Gastroesophageal sphincter (tissue), 4 donors: ENCODE measurements around the gene SMAD2. TPM values are rescaled to one million over a fixed set of nuclear protein-coding genes. Genes with fewer than 3 reads are reported as not detected.
A peak's percentile ranks its signal among the peaks of the same experiment; 100 is the strongest.

Source experiments
- ATAC-seq: fragments of 150-250 bp; one replicate; pipeline ENCODE4 v1.9.1; 2016; ENCODE audit warnings: mild to moderate bottlenecking, moderate library complexity
- H3K27ac ChIP-seq, 4 donors: fragments of 200-600 bp; sonication (generic) in 3 of 4; 1 replicate in 3 of 4; 2 replicates in 1 of 4; pipeline ENCODE4 v1.5.1; 2016 to 2019
- H3K27me3 ChIP-seq: fragments of 200-600 bp; sonication (generic); one replicate; pipeline ENCODE4 v1.5.1; 2019
- H3K36me3 ChIP-seq, 2 donors: fragments of 200-600 bp; sonication (generic); one replicate each; pipeline ENCODE4 v1.5.1; 2019; ENCODE audit warnings: control low read depth in 1 of 2
- H3K4me1 ChIP-seq, 3 donors: fragments of 200-600 bp; sonication (generic); 1 replicate in 2 of 3; 2 replicates in 1 of 3; pipeline ENCODE4 v1.5.1; 2016 to 2019; ENCODE audit warnings: control low read depth in 2 of 3
- H3K4me3 ChIP-seq, 2 donors: fragments of 200-600 bp; sonication (generic); one replicate each; pipeline ENCODE4 v1.5.1; 2019; ENCODE audit warnings: mild to moderate bottlenecking in 1 of 2, moderate library complexity in 1 of 2
- H3K9me3 ChIP-seq, 3 donors: fragments of 200-600 bp; sonication (generic); one replicate each; pipeline ENCODE4 v1.5.1; 2017 to 2019; ENCODE audit warnings: control low read depth in 2 of 3
- CTCF ChIP-seq, 4 experiments: fragments of 200-600 bp in 2 of 4; fragments of 450-650 bp in 2 of 4; sonication (generic) in 1 of 4; IDR thresholded peaks; one replicate each; pipeline ENCODE4 v1.5.1; 2017 to 2019; ENCODE audit warnings: antibody characterized with exemption in 4 of 4, mild to moderate bottlenecking in 2 of 4, moderate library complexity in 2 of 4
- EP300 ChIP-seq: sonication (generic); formaldehyde crosslinking; IDR thresholded peaks from one replicate; pipeline ENCODE4 v1.6.1; 2017; ENCODE audit warnings: antibody characterized with exemption, mild to moderate bottlenecking
- POLR2A ChIP-seq, 2 donors: fragments of 450-650 bp; IDR thresholded peaks; one replicate each; pipeline ENCODE4 v1.6.1; 2017; ENCODE audit warnings: antibody characterized with exemption in 2 of 2, mild to moderate bottlenecking in 2 of 2, moderate library complexity in 1 of 2
- POLR2AphosphoS5 ChIP-seq: sonication (generic); formaldehyde crosslinking; IDR thresholded peaks from one replicate; pipeline ENCODE4 v1.6.1; 2017; ENCODE audit warnings: antibody characterized with exemption
- WGBS, 2 donors: methylation state at CpG; one replicate each; pipeline ENCODE4 v1.1.5; 2018; ENCODE audit warnings: low coverage in 1 of 2; 5-methylcytosine and 5-hydroxymethylcytosine counted together
- total RNA-seq, 4 donors: library from RNA; depleted of rRNA; stranded (reverse); fragments of >200 nt; gene quantifications; one replicate each; pipeline ENCODE4 v1.1.0, GENCODE V29; 2016

The SMAD2 gene
- total RNA-seq, 4 donors from 2014 or later, result 76.5 to 143 (median 109) TPM

- 98 to 100% methylated on average over 2 to 5 of the region's 6 CpGs for WGBS, 2 donors
Observed at GRCh38 chr18:47872426-47872825, 58.0 kb downstream of the SMAD2 start.

DNA sequence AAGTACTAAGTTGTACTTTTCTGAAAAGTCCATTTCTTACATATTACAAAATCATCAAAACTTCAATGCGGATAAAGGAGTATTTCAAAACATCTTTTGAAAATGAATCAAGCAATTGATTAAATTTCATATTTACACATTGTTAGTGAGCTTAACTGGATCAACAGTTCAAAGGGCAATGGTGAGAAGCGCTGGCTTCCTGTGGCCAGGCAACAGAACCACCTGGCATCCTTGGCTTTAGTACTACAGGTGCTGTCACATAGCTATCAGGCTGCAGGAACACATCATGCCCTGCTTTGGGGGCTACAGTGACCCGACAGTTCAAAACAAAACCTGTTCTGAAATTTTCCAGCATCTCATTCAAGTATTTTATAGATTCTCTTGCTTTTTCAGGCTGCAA is 59.2 kb downstream of the SMAD2 start:
- Histone ChIP-seq H3K4me1 (peaks cover 4 to 47% (median 4%) of the 10 kb centered on the region in 3 donors), H3K4me3 (no peak overlapping the region), H3K9me3 (no peaks in the 10 kb centered on the region), H3K36me3 (peaks cover 0 to 12% of the 10 kb centered on the region in 2 donors), H3K27ac (peak overlapping the region in 1 of 4 donors; percentile 15), H3K27me3 (no peaks in the 10 kb centered on the region)
- 80 to 86% methylated on average over 2 to 3 of the region's 3 CpGs for WGBS, 2 donors
- ATAC-seq, result no peak
- no peak for TF ChIP-seq CTCF (IDR thresholded peaks at IDR 0.05)
- TF ChIP-seq POLR2A (IDR thresholded peaks at IDR 0.05), result no peak
- no peak for TF ChIP-seq EP300
- TF ChIP-seq POLR2AphosphoS5, result no peak

More at GRCh38 chr18:47872426-47872825, 58.0 kb downstream of the SMAD2 start:
- peaks cover 4 to 47% (median 4%) of the 10 kb centered on the region in 3 donors for H3K4me1 ChIP-seq
- TF ChIP-seq CTCF (IDR thresholded peaks at IDR 0.05) (no peak), POLR2AphosphoS5 (no peak), EP300 (no peak), POLR2A (IDR thresholded peaks at IDR 0.05) (no peak)
- no peak overlapping the region for H3K27ac ChIP-seq
- H3K9me3 ChIP-seq, result no peaks in the 10 kb centered on the region
- peaks cover 0 to 12% of the 10 kb centered on the region in 2 donors for H3K36me3 ChIP-seq
- H3K4me3 ChIP-seq, result no peak overlapping the region
- no peak for ATAC-seq
- H3K27me3 ChIP-seq, result no peaks in the 10 kb centered on the region

- Histone ChIP-seq H3K36me3 (peaks cover 0 to 12% of the 10 kb centered on the region in 2 donors), H3K4me3 (no peak overlapping the region), H3K27me3 (no peaks in the 10 kb centered on the region), H3K27ac (no peak overlapping the region), H3K4me1 (peaks cover 4 to 47% (median 4%) of the 10 kb centered on the region in 3 donors), H3K9me3 (no peaks in the 10 kb centered on the region)
- ATAC-seq, result no peak
- WGBS, 2 donors, result 75 to 76% methylated on average over 1 of the region's 1 CpG
- TF ChIP-seq EP300, result no peak
Observed at GRCh38 chr18:47870605-47871004, 59.9 kb downstream of the SMAD2 start.

GRCh38 chr18:47868744-47869143 is 61.7 kb downstream of the SMAD2 start:
- Histone ChIP-seq H3K36me3 (peaks cover 0 to 16% of the 10 kb centered on the region in 2 donors), H3K27ac (no peak overlapping the region), H3K9me3 (no peaks in the 10 kb centered on the region), H3K4me1 (peaks cover 4 to 42% (median 4%) of the 10 kb centered on the region in 3 donors), H3K27me3 (no peaks in the 10 kb centered on the region), H3K4me3 (no peak overlapping the region)
- WGBS, 2 donors, result 75% methylated on average over 3 of the region's 3 CpGs
- TF ChIP-seq POLR2A (IDR thresholded peaks at IDR 0.05) (no peak), POLR2AphosphoS5 (no peak), CTCF (IDR thresholded peaks at IDR 0.05) (no peak), EP300 (no peak)
- no peak for ATAC-seq

DNA sequence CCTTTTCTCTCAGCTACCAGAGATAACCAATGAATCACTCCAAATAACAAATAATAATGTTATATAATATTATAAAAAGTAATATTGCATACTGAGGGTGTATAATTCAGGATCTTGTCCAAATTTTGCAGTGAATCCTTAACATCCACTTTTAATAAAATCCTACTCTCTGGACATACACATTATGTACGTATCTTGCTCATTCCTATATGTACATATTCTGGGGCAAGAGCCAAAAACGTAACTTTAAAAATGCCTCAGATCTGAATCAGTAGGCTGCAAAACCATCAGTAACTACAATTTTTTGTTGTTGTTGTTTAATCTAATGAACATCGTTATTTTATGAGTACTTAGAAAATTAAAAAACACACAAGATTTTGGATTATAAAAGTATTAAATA is 65.3 kb downstream of the SMAD2 start:
- Histone ChIP-seq H3K36me3 (peaks cover 0 to 37% of the 10 kb centered on the region in 2 donors), H3K4me1 (peaks cover 0 to 11% (median 0%) of the 10 kb centered on the region in 3 donors), H3K27me3 (no peaks in the 10 kb centered on the region), H3K4me3 (no peak overlapping the region), H3K27ac (no peak overlapping the region), H3K9me3 (no peaks in the 10 kb centered on the region)
- TF ChIP-seq POLR2AphosphoS5 (no peak), EP300 (no peak), POLR2A (IDR thresholded peaks at IDR 0.05) (no peak), CTCF (IDR thresholded peaks at IDR 0.05) (no peak)
- 83 to 90% methylated on average over 3 of the region's 3 CpGs for WGBS, 2 donors
- ATAC-seq, result no peak
